Naive B cell (primary cell): Measurements from ENCODE around the gene TMIGD3. TPM values are rescaled to one million over a fixed set of nuclear protein-coding genes. Genes with fewer than 3 reads are reported as not detected.

ENCODE experiments used
- ATAC-seq, 2 donors: fragments of 150-1000 bp; cut with Tn5 transposase; 2 replicates each; pipeline ENCODE4 v1.10.0; 2021; ENCODE audit warnings: low read depth in 2 of 2, mild to moderate bottlenecking in 2 of 2, moderate library complexity in 2 of 2
- DNase-seq: peaks from one replicate; pipeline ENCODE4 v3.0.0; 2022
- H3K27ac Mint-ChIP-seq, 6 donors: one replicate each; pipeline ENCODE4 v1.8.0; 2020 to 2022; ENCODE audit warnings: mild to moderate bottlenecking in 6 of 6, mixed read lengths in 6 of 6, moderate library complexity in 5 of 6, inconsistent platforms in 2 of 6
- H3K27me3 Mint-ChIP-seq, 3 donors: one replicate each; pipeline ENCODE4 v1.8.0; 2021 to 2022; ENCODE audit warnings: mixed read lengths in 3 of 3, mild to moderate bottlenecking in 1 of 3
- H3K36me3 Mint-ChIP-seq, 2 donors: one replicate each; pipeline ENCODE4 v1.8.0; 2020 to 2022; ENCODE audit warnings: mixed read lengths in 2 of 2, inconsistent platforms in 1 of 2, mild to moderate bottlenecking in 1 of 2
- H3K4me1 Mint-ChIP-seq, 3 donors: one replicate each; pipeline ENCODE4 v1.8.0; 2020 to 2022; ENCODE audit warnings: mixed read lengths in 3 of 3, inconsistent platforms in 1 of 3, mild to moderate bottlenecking in 1 of 3, moderate library complexity in 1 of 3
- H3K4me3 Mint-ChIP-seq, 8 donors: one replicate each; pipeline ENCODE4 v1.8.0; 2020 to 2022; ENCODE audit warnings: mild to moderate bottlenecking in 8 of 8, mixed read lengths in 8 of 8, moderate library complexity in 8 of 8, inconsistent platforms in 2 of 8
- H3K9me3 Mint-ChIP-seq, 7 donors: one replicate each; pipeline ENCODE4 v1.8.0; 2020 to 2022; ENCODE audit warnings: mixed read lengths in 7 of 7, mild to moderate bottlenecking in 5 of 7, inconsistent platforms in 2 of 7, moderate library complexity in 1 of 7
- polyA plus RNA-seq, 6 donors: library from polyadenylated mRNA; unstranded; fragments of 300-500 nt; fragmentation: Illumina TruSeq; gene quantifications; one replicate each; pipeline ENCODE4 v1.2.3, GENCODE V29; 2021; ENCODE audit warnings: low read depth in 6 of 6

The TMIGD3 gene
- polyA plus RNA-seq, 6 donors from 2014 or later, result 0.40 TPM; not detected in 5

- Mint-ChIP-seq H3K27ac (peak overlapping the region in 1 of 6 donors; percentile 64), H3K27me3 (no peaks in the 10 kb centered on the region), H3K4me3 (no peak overlapping the region), H3K36me3 (peaks cover 0 to 6% of the 10 kb centered on the region in 2 donors), H3K4me1 (peaks cover 19 to 20% (median 19%) of the 10 kb centered on the region in 3 donors), H3K9me3 (peaks cover 0 to 11% (median 7%) of the 10 kb centered on the region in 7 donors)
- DNase-seq, result no peak
- ATAC-seq, result no peak
Observed at GRCh38 chr1:111499026-111499785, 4.2 kb downstream of the TMIGD3 start.

- H3K4me1 Mint-ChIP-seq, result peaks cover 2 to 9% (median 6%) of the 10 kb centered on the region in 3 donors
- H3K36me3 Mint-ChIP-seq, result peaks cover 0 to 6% of the 10 kb centered on the region in 2 donors
- DNase-seq (no peak), ATAC-seq (no peak)
- peaks cover 0 to 11% (median 7%) of the 10 kb centered on the region in 7 donors for H3K9me3 Mint-ChIP-seq
- peak overlapping the region in 2 of 6 donors; percentile 59 to 64 for H3K27ac Mint-ChIP-seq
- H3K4me3 Mint-ChIP-seq, result no peak overlapping the region
- H3K27me3 Mint-ChIP-seq, result no peaks in the 10 kb centered on the region
Observed at GRCh38 chr1:111497592-111497991, 5.8 kb downstream of the TMIGD3 start.

- H3K27ac Mint-ChIP-seq, result peak overlapping the region in 2 of 6 donors; percentile 39 to 52
- peaks cover 0 to 8% (median 4%) of the 10 kb centered on the region in 3 donors for H3K4me1 Mint-ChIP-seq
- H3K36me3 Mint-ChIP-seq, result peaks cover 0 to 6% of the 10 kb centered on the region in 2 donors
- ATAC-seq (peak in 1 of 2 donors; percentile 32), DNase-seq (no peak)
- no peaks in the 10 kb centered on the region for H3K27me3 Mint-ChIP-seq
- H3K9me3 Mint-ChIP-seq, result peaks cover 0 to 11% (median 7%) of the 10 kb centered on the region in 7 donors
- no peak overlapping the region for H3K4me3 Mint-ChIP-seq
Observed at GRCh38 chr1:111496398-111496797, 7.0 kb downstream of the TMIGD3 start.

GRCh38 chr1:111491070-111491469, 12.4 kb downstream of the TMIGD3 start:
- Mint-ChIP-seq H3K36me3 (no peaks in the 10 kb centered on the region), H3K4me3 (peak overlapping the region in 1 of 8 donors; percentile 76), H3K9me3 (peaks cover 0 to 4% (median 2%) of the 10 kb centered on the region in 7 donors), H3K27me3 (no peaks in the 10 kb centered on the region), H3K4me1 (no peaks in the 10 kb centered on the region), H3K27ac (no peak overlapping the region)
- ATAC-seq (no peak), DNase-seq (no peak)

GRCh38 chr1:111490220-111490619, 13.2 kb downstream of the TMIGD3 start:
- H3K27ac Mint-ChIP-seq, result no peak overlapping the region
- H3K9me3 Mint-ChIP-seq, result peaks cover 0 to 1% (median 0%) of the 10 kb centered on the region in 7 donors
- ATAC-seq (no peak), DNase-seq (no peak)
- no peaks in the 10 kb centered on the region for H3K27me3 Mint-ChIP-seq
- H3K4me1 Mint-ChIP-seq, result no peaks in the 10 kb centered on the region
- no peaks in the 10 kb centered on the region for H3K36me3 Mint-ChIP-seq
- H3K4me3 Mint-ChIP-seq, result no peak overlapping the region

GRCh38 chr1:111489604-111490003, 13.8 kb downstream of the TMIGD3 start:
- no peak overlapping the region for H3K4me3 Mint-ChIP-seq
- ATAC-seq, result no peak
- H3K9me3 Mint-ChIP-seq, result no peaks in the 10 kb centered on the region
- no peaks in the 10 kb centered on the region for H3K27me3 Mint-ChIP-seq
- H3K36me3 Mint-ChIP-seq, result no peaks in the 10 kb centered on the region
- no peak for DNase-seq
- no peaks in the 10 kb centered on the region for H3K4me1 Mint-ChIP-seq
- no peak overlapping the region for H3K27ac Mint-ChIP-seq

GRCh38 chr1:111488669-111489068, 14.8 kb downstream of the TMIGD3 start:
- H3K27ac Mint-ChIP-seq, result peak overlapping the region in 1 of 6 donors; percentile 48
- H3K27me3 Mint-ChIP-seq, result no peaks in the 10 kb centered on the region
- no peaks in the 10 kb centered on the region for H3K9me3 Mint-ChIP-seq
- DNase-seq, result no peak
- no peaks in the 10 kb centered on the region for H3K36me3 Mint-ChIP-seq
- H3K4me3 Mint-ChIP-seq, result no peak overlapping the region
- peaks cover 0 to 3% (median 0%) of the 10 kb centered on the region in 3 donors for H3K4me1 Mint-ChIP-seq
- no peak for ATAC-seq

- no peak for DNase-seq
- H3K4me3 Mint-ChIP-seq, result no peak overlapping the region
Observed at GRCh38 chr1:111487133-111487532, 16.3 kb downstream of the TMIGD3 start.

GRCh38 chr1:111486431-111486830, 17.0 kb downstream of the TMIGD3 start:
- Mint-ChIP-seq H3K27me3 (no peaks in the 10 kb centered on the region), H3K36me3 (no peaks in the 10 kb centered on the region), H3K4me1 (peaks cover 0 to 9% (median 3%) of the 10 kb centered on the region in 3 donors), H3K27ac (no peak overlapping the region), H3K4me3 (no peak overlapping the region), H3K9me3 (no peaks in the 10 kb centered on the region)
- no peak for ATAC-seq
- no peak for DNase-seq

More at GRCh38 chr1:111487133-111487532, 16.3 kb downstream of the TMIGD3 start:
- H3K4me1 Mint-ChIP-seq, result peaks cover 0 to 4% (median 0%) of the 10 kb centered on the region in 3 donors
- no peaks in the 10 kb centered on the region for H3K36me3 Mint-ChIP-seq
- H3K27ac Mint-ChIP-seq, result no peak overlapping the region
- H3K27me3 Mint-ChIP-seq, result no peaks in the 10 kb centered on the region
- H3K9me3 Mint-ChIP-seq, result no peaks in the 10 kb centered on the region
- no peak for ATAC-seq

GRCh38 chr1:111484391-111485026, 18.9 kb downstream of the TMIGD3 start:
- H3K4me1 Mint-ChIP-seq, result peaks cover 11 to 21% (median 15%) of the 10 kb centered on the region in 3 donors
- no peak for ATAC-seq
- DNase-seq, result no peak
- H3K27ac Mint-ChIP-seq, result peak overlapping the region in 2 of 6 donors; percentile 58 to 63
- H3K4me3 Mint-ChIP-seq, result no peak overlapping the region
- no peaks in the 10 kb centered on the region for H3K36me3 Mint-ChIP-seq
- no peaks in the 10 kb centered on the region for H3K27me3 Mint-ChIP-seq
- H3K9me3 Mint-ChIP-seq, result no peaks in the 10 kb centered on the region

GRCh38 chr1:111483876-111484275, 19.6 kb downstream of the TMIGD3 start:
- ATAC-seq (no peak), DNase-seq (no peak)
- Mint-ChIP-seq H3K9me3 (no peaks in the 10 kb centered on the region), H3K27me3 (no peaks in the 10 kb centered on the region), H3K27ac (peak overlapping the region in 1 of 6 donors; percentile 24), H3K36me3 (no peaks in the 10 kb centered on the region), H3K4me3 (no peak overlapping the region), H3K4me1 (peaks cover 11 to 21% (median 15%) of the 10 kb centered on the region in 3 donors)

- no peak for DNase-seq
Observed at GRCh38 chr1:111483166-111483565, 20.3 kb downstream of the TMIGD3 start.

GRCh38 chr1:111481387-111482221, 21.8 kb downstream of the TMIGD3 start:
- ATAC-seq (peak; percentile 56 to 63), DNase-seq (peak; percentile 56)
- Mint-ChIP-seq H3K27me3 (no peaks in the 10 kb centered on the region), H3K36me3 (peaks cover 8 to 12% of the 10 kb centered on the region in 2 donors), H3K4me1 (peaks cover 31 to 42% (median 35%) of the 10 kb centered on the region in 3 donors), H3K27ac (peak overlapping the region in 3 of 6 donors; percentile 27 to 70 (median 53)), H3K4me3 (no peak overlapping the region), H3K9me3 (no peaks in the 10 kb centered on the region)

More at GRCh38 chr1:111483166-111483565, 20.3 kb downstream of the TMIGD3 start:
- no peaks in the 10 kb centered on the region for H3K27me3 Mint-ChIP-seq
- peaks cover 16 to 26% (median 19%) of the 10 kb centered on the region in 3 donors for H3K4me1 Mint-ChIP-seq
- H3K27ac Mint-ChIP-seq, result no peak overlapping the region
- no peak overlapping the region for H3K4me3 Mint-ChIP-seq
- no peak for ATAC-seq
- H3K9me3 Mint-ChIP-seq, result no peaks in the 10 kb centered on the region
- peaks cover 2 to 4% of the 10 kb centered on the region in 2 donors for H3K36me3 Mint-ChIP-seq
